Astrocyte (in vitro differentiated cells and primary cell): ENCODE results near the gene UNC80.

Experiments used
- CTCF ChIP-seq: IDR thresholded peaks from 2 replicates; pipeline ENCODE4 v1.5.1; 2011; ENCODE audit warnings: low read depth, mild to moderate bottlenecking, inconsistent platforms, low read length, moderate library complexity; ENCODE audit not compliant: insufficient read depth
- EZH2 ChIP-seq: IDR thresholded peaks from 2 replicates; pipeline ENCODE4 v1.6.1; 2012; ENCODE audit warnings: mild to moderate bottlenecking, low read length, inconsistent platforms; ENCODE audit not compliant: insufficient read depth

- TF ChIP-seq CTCF (no peak), EZH2 (no peak)
These were observed 205.2 kb downstream of the UNC80 start for GRCh38 chr2:209976698-209977385.
